ENCODE measurements around the gene SIGLECL1. TPM values are rescaled to one million over a fixed set of nuclear protein-coding genes. Genes with fewer than 3 reads are reported as not detected.

SIGLECL1 gene
- polyA plus RNA-seq, 1 donor from 2014 or later, result not detected

GRCh38 chr19:51256155-51256625 is 5.3 kb downstream of the SIGLECL1 start:
- Histone ChIP-seq H3K36me3 (ENCODE audit: insufficient read depth, low read length) (no peaks in the 10 kb centered on the region), H4K20me1 (ENCODE audit: insufficient read depth) (no peaks in the 10 kb centered on the region), H3K4me2 (ENCODE audit: low read length) (no peak overlapping the region), H3K9ac (ENCODE audit: low read length) (no peak overlapping the region), H2AFZ (ENCODE audit: low read depth, low read length) (no peak overlapping the region), H3F3A (ENCODE audit: insufficient read depth, low read length, poor library complexity, severe bottlenecking) (no peaks in the 10 kb centered on the region), H3K27ac (ENCODE audit: low read length) (no peak overlapping the region), H3K27me3 (ENCODE audit: insufficient read depth, low read depth, low read length) (no peaks in the 10 kb centered on the region), H3K79me2 (replicated peaks; ENCODE audit: insufficient read depth, low read length) (no peaks in the 10 kb centered on the region), H3K4me3 (ENCODE audit: low read length) (no peak overlapping the region), H3K9me3 (ENCODE audit: low read length) (no peaks in the 10 kb centered on the region), H3K9me2 (ENCODE audit: insufficient read depth, low read length) (no peaks in the 10 kb centered on the region)
- TF ChIP-seq RAD21 (conservative IDR thresholded peaks at IDR 0.05) (no peak), POLR2AphosphoS5 (IDR thresholded peaks at IDR 0.05) (no peak), REST (IDR thresholded peaks at IDR 0.05; ENCODE audit: borderline replicate concordance) (no peak), EP300 (conservative IDR thresholded peaks at IDR 0.05; ENCODE audit: poor library complexity, severe bottlenecking) (no peak), SMC3 (conservative IDR thresholded peaks at IDR 0.05; ENCODE audit: poor library complexity) (no peak), EZH2 (IDR thresholded peaks at IDR 0.05; ENCODE audit: borderline replicate concordance, insufficient read depth, low read length, poor library complexity, severe bottlenecking) (no peak), CTCF (IDR thresholded peaks at IDR 0.05; ENCODE audit: poor library complexity, severe bottlenecking) (no peak), MXI1 (conservative IDR thresholded peaks at IDR 0.05; ENCODE audit: poor library complexity, severe bottlenecking) (no peak), TAF1 (IDR thresholded peaks at IDR 0.05; ENCODE audit: low read depth) (no peak)

- no peaks in the 10 kb centered on the region for H3K79me2 ChIP-seq (replicated peaks; ENCODE audit: insufficient read depth, low read length)
- H3K4me2 ChIP-seq (ENCODE audit: low read length), result no peak overlapping the region
- no peak overlapping the region for H2AFZ ChIP-seq (ENCODE audit: low read depth, low read length)
- no peak overlapping the region for H3K27ac ChIP-seq (ENCODE audit: low read length)
- no peaks in the 10 kb centered on the region for H3K9me3 ChIP-seq (ENCODE audit: low read length)
- H3K36me3 ChIP-seq (ENCODE audit: insufficient read depth, low read length), result no peaks in the 10 kb centered on the region
- no peaks in the 10 kb centered on the region for H4K20me1 ChIP-seq (ENCODE audit: insufficient read depth)
- TF ChIP-seq SMC3 (conservative IDR thresholded peaks at IDR 0.05; ENCODE audit: poor library complexity) (no peak), POLR2AphosphoS5 (IDR thresholded peaks at IDR 0.05) (no peak), CTCF (IDR thresholded peaks at IDR 0.05; ENCODE audit: poor library complexity, severe bottlenecking) (no peak), EZH2 (IDR thresholded peaks at IDR 0.05; ENCODE audit: borderline replicate concordance, insufficient read depth, low read length, poor library complexity, severe bottlenecking) (no peak), MXI1 (conservative IDR thresholded peaks at IDR 0.05; ENCODE audit: poor library complexity, severe bottlenecking) (no peak), REST (IDR thresholded peaks at IDR 0.05; ENCODE audit: borderline replicate concordance) (no peak), RAD21 (conservative IDR thresholded peaks at IDR 0.05) (no peak), EP300 (conservative IDR thresholded peaks at IDR 0.05; ENCODE audit: poor library complexity, severe bottlenecking) (no peak), TAF1 (IDR thresholded peaks at IDR 0.05; ENCODE audit: low read depth) (no peak)
- no peaks in the 10 kb centered on the region for H3K27me3 ChIP-seq (ENCODE audit: insufficient read depth, low read depth, low read length)
- no peak overlapping the region for H3K9ac ChIP-seq (ENCODE audit: low read length)
- H3K4me3 ChIP-seq (ENCODE audit: low read length), result no peak overlapping the region
- H3F3A ChIP-seq (ENCODE audit: insufficient read depth, low read length, poor library complexity, severe bottlenecking), result no peaks in the 10 kb centered on the region
- no peaks in the 10 kb centered on the region for H3K9me2 ChIP-seq (ENCODE audit: insufficient read depth, low read length)
Measured at GRCh38 chr19:51257471-51257870, 6.6 kb downstream of the SIGLECL1 start.

Data from neural cell (in vitro differentiated cells).